CD4-positive, alpha-beta T cell (primary cell): ENCODE data around the gene RPLP2. TPM values are rescaled to one million over a fixed set of nuclear protein-coding genes. Genes with fewer than 3 reads are reported as not detected.
A peak's percentile ranks its signal among the peaks of the same experiment; 100 is the strongest.

Experiments
- ATAC-seq: fragments of 200-7000 bp; cut with Tn5 transposase; one replicate; pipeline ENCODE4 v1.10.0; 2022; ENCODE audit warnings: mild to moderate bottlenecking; ENCODE audit not compliant: poor library complexity
- CTCF ChIA-PET: fragments of 350-600 bp; sonication (Branson Sonifier 250); formaldehyde crosslinking; loops from one replicate; lab custom pipeline; 2021; ENCODE audit warnings: antibody characterized with exemption, inconsistent platforms; lab: Charles Lee
- POLR2A ChIA-PET: fragments of 350-600 bp; sonication (Branson Sonifier 250); formaldehyde crosslinking; loops from one replicate; lab custom pipeline; 2021; ENCODE audit warnings: antibody characterized with exemption, inconsistent platforms; lab: Charles Lee
- DNase-seq, 14 experiments: peaks; one replicate each; pipeline ENCODE4 v3.0.0-alpha.2; 2013 to 2020; ENCODE audit warnings: mixed read lengths in 2 of 14
- H3K27ac ChIP-seq, 2 donors: one replicate each; pipeline versions ENCODE4 v1.5.1 to v1.7.0; 2013; ENCODE audit warnings: low read length in 2 of 2, low read depth in 1 of 2, mild to moderate bottlenecking in 1 of 2
- H3K27me3 ChIP-seq, 2 experiments: 1 replicate in 1 of 2; 2 replicates in 1 of 2; pipeline versions ENCODE4 v1.6.1 to v1.7.0; 2013; ENCODE audit warnings: low read length in 2 of 2, control low read depth in 1 of 2, mild to moderate bottlenecking in 1 of 2, moderate library complexity in 1 of 2; ENCODE audit not compliant: insufficient read depth in 2 of 2, control insufficient read depth in 1 of 2
- H3K36me3 ChIP-seq: one replicate; pipeline ENCODE4 v1.6.1; 2013; ENCODE audit warnings: low read length, control low read depth; ENCODE audit not compliant: insufficient read depth
- H3K4me1 ChIP-seq: one replicate; pipeline ENCODE4 v1.6.1; 2013; ENCODE audit warnings: low read length, control low read depth; ENCODE audit not compliant: insufficient read depth
- H3K4me3 ChIP-seq: one replicate; pipeline ENCODE4 v1.5.1; 2013; ENCODE audit warnings: mild to moderate bottlenecking, low read length, moderate library complexity
- H3K9me3 ChIP-seq, 2 experiments: 1 replicate in 1 of 2; 2 replicates in 1 of 2; pipeline versions ENCODE4 v1.6.1 to v1.7.0; 2013; ENCODE audit warnings: low read length in 2 of 2, mild to moderate bottlenecking in 2 of 2, control low read depth in 1 of 2, moderate library complexity in 1 of 2; ENCODE audit not compliant: control insufficient read depth in 1 of 2, insufficient read depth in 1 of 2
- H3K27ac Mint-ChIP-seq: one replicate; pipeline ENCODE4 v1.8.0; 2020; ENCODE audit warnings: mixed read lengths
- H3K27me3 Mint-ChIP-seq: one replicate; pipeline ENCODE4 v1.8.0; 2021; ENCODE audit warnings: mixed read lengths
- H3K36me3 Mint-ChIP-seq: one replicate; pipeline ENCODE4 v1.8.0; 2021; ENCODE audit warnings: low read depth, mixed read lengths
- H3K4me1 Mint-ChIP-seq: one replicate; pipeline ENCODE4 v1.8.0; 2021; ENCODE audit warnings: low read depth, mixed read lengths
- H3K4me3 Mint-ChIP-seq: one replicate; pipeline ENCODE4 v1.8.0; 2020; ENCODE audit warnings: mild to moderate bottlenecking, mixed read lengths
- H3K9me3 Mint-ChIP-seq: one replicate; pipeline ENCODE4 v1.8.0; 2020; ENCODE audit warnings: mixed read lengths
- CTCF ChIP-seq: fragments of 200-600 bp; IDR thresholded peaks from one replicate; pipeline ENCODE4 v1.8.0; 2022; ENCODE audit warnings: antibody characterized with exemption, mild to moderate bottlenecking
- intact Hi-C, 2 experiments: fragments of 100-400 bp; cut with DNase I in 1 of 2; cut with micrococcal nuclease in 1 of 2; formaldehyde crosslinking; loops; one replicate each; pipeline versions ENCODE4 v1.15.1 to v1.9.0; 2023 to 2025; cut with DNase I, micrococcal nuclease
- total RNA-seq, 174 experiments: library from RNA in 2 of 174; stranded (reverse) in 2 of 174; gene quantifications; one replicate each; pipeline ENCODE4 v1.2.3 and lab custom pipeline; 2021 to 2026

RPLP2 gene
- total RNA-seq, 2 experiments from 2014 or later, result 5,234 to 5,390 TPM

GRCh38 chr11:774873-775592, 34.7 kb upstream of the RPLP2 start:
- peaks cover 46% of the 10 kb centered on the region for H3K4me1 ChIP-seq
- Mint-ChIP-seq H3K4me1 (peaks cover 11% of the 10 kb centered on the region), H3K9me3 (no peaks in the 10 kb centered on the region), H3K27ac (peak overlapping the region; percentile 59), H3K4me3 (peak overlapping the region; percentile 81), H3K36me3 (peaks cover 3% of the 10 kb centered on the region), H3K27me3 (no peaks in the 10 kb centered on the region)
- no peak for TF ChIP-seq CTCF
- peak in 1 of 14 experiments; percentile 26 for DNase-seq
- no peak overlapping the region for H3K27ac ChIP-seq
- no peak for ATAC-seq
- H3K4me3 ChIP-seq, result no peak overlapping the region
- ChIA-PET CTCF (no interaction called here), POLR2A (interaction anchor here (0.7 to 1.4 kb wide), 2 partner anchors 20 to 37 kb away, joined by 3 to 4 read pairs; no protein-coding TSS in a partner anchor)
- H3K36me3 ChIP-seq, result peaks cover 28% of the 10 kb centered on the region
- H3K9me3 ChIP-seq, result no peaks in the 10 kb centered on the region
- intact Hi-C loops, result no loop called here
- no peaks in the 10 kb centered on the region for H3K27me3 ChIP-seq

- no peaks in the 10 kb centered on the region for H3K27me3 Mint-ChIP-seq
- intact Hi-C loops, result loop anchor here in 1 of 2 experiments (2.0 kb wide), 1 partner anchor 21 kb away; no protein-coding TSS in a partner anchor
- no peaks in the 10 kb centered on the region for H3K9me3 ChIP-seq
- TF ChIP-seq CTCF, result no peak
- H3K27ac ChIP-seq, result no peak overlapping the region
- H3K4me3 Mint-ChIP-seq, result peak overlapping the region; percentile 83
- POLR2A ChIA-PET, result interaction anchor here (0.9 to 1.2 kb wide), 3 partner anchors 21 to 30 kb away, joined by 3 to 6 read pairs (median 6); no protein-coding TSS in a partner anchor
- DNase-seq (no peak), ATAC-seq (no peak)
- no peaks in the 10 kb centered on the region for H3K27me3 ChIP-seq
- peaks cover 17% of the 10 kb centered on the region for H3K36me3 ChIP-seq
- H3K4me3 ChIP-seq, result peak overlapping the region; percentile 67
- H3K4me1 ChIP-seq, result peaks cover 48% of the 10 kb centered on the region
- H3K4me1 Mint-ChIP-seq, result peaks cover 11% of the 10 kb centered on the region
- H3K27ac Mint-ChIP-seq, result peak overlapping the region; percentile 64
- CTCF ChIA-PET, result no interaction called here
- peaks cover 3% of the 10 kb centered on the region for H3K36me3 Mint-ChIP-seq
- H3K9me3 Mint-ChIP-seq, result no peaks in the 10 kb centered on the region
Measured at GRCh38 chr11:776263-776560, 33.6 kb upstream of the RPLP2 start.

GRCh38 chr11:776561-777287, 33.0 kb upstream of the RPLP2 start:
- Mint-ChIP-seq H3K36me3 (peaks cover 3% of the 10 kb centered on the region), H3K27me3 (no peaks in the 10 kb centered on the region), H3K4me1 (peaks cover 11% of the 10 kb centered on the region), H3K9me3 (no peaks in the 10 kb centered on the region), H3K27ac (peak overlapping the region; percentile 64), H3K4me3 (peak overlapping the region; percentile 83)
- peak in 4 of 14 experiments; percentile 16 to 44 (median 32) for DNase-seq
- Histone ChIP-seq H3K36me3 (peaks cover 12% of the 10 kb centered on the region), H3K9me3 (no peaks in the 10 kb centered on the region), H3K27me3 (no peaks in the 10 kb centered on the region), H3K4me1 (peaks cover 48% of the 10 kb centered on the region), H3K27ac (no peak overlapping the region), H3K4me3 (peak overlapping the region; percentile 67)
- POLR2A ChIA-PET, result interaction anchor here (0.5 to 1.4 kb wide), 6 partner anchors 20 to 570 kb away, joined by 3 to 6 read pairs (median 3); partner anchors contain the start of genes BET1L, RIC8A and RPLP2
- CTCF ChIA-PET, result interaction anchor here (0.7 to 1.4 kb wide), 2 partner anchors 33 to 222 kb away, joined by 3 to 4 read pairs; partner anchors contain the start of gene RPLP2
- TF ChIP-seq CTCF, result no peak
- intact Hi-C loops, result loop anchor here (1.0 to 2.0 kb wide), 3 partner anchors 20 to 81 kb away; partner anchors contain the start of genes DEAF1 (in 1 of the 2), RPLP2 (in 1 of the 2) and TMEM80 (in 1 of the 2)
- ATAC-seq, result peak; percentile 32
